ENCODE results near the gene IMP3. TPM values are rescaled to one million over a fixed set of nuclear protein-coding genes. Genes with fewer than 3 reads are reported as not detected.

Gene IMP3
- total and polyA plus RNA-seq, 9 of the 15 experiments (the other 6 are each of a cell fraction or from before 2014, with no cell fraction given): 14.5 to 160 (median 74.4) TPM

GRCh38 chr15:75651810-75652543 is 12.0 kb upstream of the IMP3 start (continued):
- no peak for TF ChIP-seq FOXP4 (CRISPR knock-in tag; IDR thresholded peaks at IDR 0.05; ENCODE audit: borderline replicate concordance)
- TF ChIP-seq ZNF280B (CRISPR knock-in tag; IDR thresholded peaks at IDR 0.05): no peak
- TF ChIP-seq DDX20 (tag; IDR thresholded peaks at IDR 0.05; ENCODE audit: low read depth): no peak
- no peak for TF ChIP-seq RERE (CRISPR knock-in tag; IDR thresholded peaks at IDR 0.05; ENCODE audit: borderline replicate concordance)
- no peak for TF ChIP-seq CTBP1 (IDR thresholded peaks at IDR 0.05; ENCODE audit: borderline replicate concordance)
- TF ChIP-seq DIDO1 (tag; IDR thresholded peaks at IDR 0.05; ENCODE audit: low read depth): no peak
- no peak for TF ChIP-seq CBFA2T2 (conservative IDR thresholded peaks at IDR 0.05)
- no peak for TF ChIP-seq MBD1 (CRISPR knock-in tag; IDR thresholded peaks at IDR 0.05)
- peak; percentile 92 for TF ChIP-seq BCOR (IDR thresholded peaks at IDR 0.05)
- no peak for TF ChIP-seq AFF1 (IDR thresholded peaks at IDR 0.05; ENCODE audit: low read depth in 1 of 2, partially characterized antibody in 2 of 2)
- no peak for TF ChIP-seq U2AF2 (optimal IDR thresholded peaks at IDR 0.05; ENCODE audit: low read depth, low read length)
